RKO (cell line): ENCODE data around the gene ARAP1.

Source experiments
- DNase-seq: peaks from one replicate; pipeline ENCODE4 v3.0.0-alpha.2; 2016; ENCODE audit warnings: low spot score

Gene ARAP1

GRCh38 chr11:72635933-72636332, 116.3 kb downstream of the ARAP1 start:
- no peak for DNase-seq

DNA sequence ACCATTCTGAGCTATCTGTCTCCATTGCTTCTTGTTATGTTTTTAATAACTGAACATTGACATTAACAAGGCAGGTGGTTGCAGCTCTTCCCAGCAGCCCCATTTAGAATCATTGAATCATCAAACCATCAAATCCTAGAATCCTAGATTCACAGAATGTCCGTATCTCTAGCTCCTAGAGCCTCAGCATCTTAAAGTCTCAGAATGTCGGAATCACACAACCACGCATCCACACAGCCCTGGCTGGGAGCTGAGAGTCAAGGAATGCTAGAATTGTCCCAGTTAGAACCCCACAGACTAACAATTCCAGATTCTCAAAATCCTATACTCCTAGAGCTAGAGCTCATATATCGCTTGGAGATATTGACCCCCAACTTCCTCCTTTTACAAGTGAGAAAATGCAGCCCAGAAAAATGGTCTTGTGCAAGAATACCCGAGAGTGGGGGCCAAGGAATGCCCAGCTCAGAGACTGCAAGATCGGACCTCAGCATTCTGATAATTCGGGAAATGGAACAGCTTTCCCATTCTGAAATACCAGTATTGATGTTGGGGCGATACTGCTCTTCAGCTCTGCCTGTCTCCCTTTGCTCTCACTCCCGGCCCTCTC, 116.8 kb downstream of the ARAP1 start:
- no peak for DNase-seq
